ENCODE data around the gene SLC8A1. TPM values are rescaled to one million over a fixed set of nuclear protein-coding genes. Genes with fewer than 3 reads are reported as not detected.

The SLC8A1 gene
- total RNA-seq: under 1 TPM; 0.47 to 0.59 TPM
- polyA plus RNA-seq (2013, experiment 1 of 2): 2.0 TPM
- 2.0 TPM for polyA plus RNA-seq (2013, experiment 2 of 2)
- total RNA-seq: 0 to 10.2 (median 0.63) reads per million in 172 experiments

- H3K9me3 Mint-ChIP-seq: no peaks in the 10 kb centered on the region
- H3K27me3 Mint-ChIP-seq: peaks cover 51% of the 10 kb centered on the region
- ChIA-PET CTCF (no interaction called here), POLR2A (no interaction called here)
- H3K36me3 Mint-ChIP-seq (ENCODE audit: low read depth): no peaks in the 10 kb centered on the region
- no peak for TF ChIP-seq CTCF (IDR thresholded peaks at IDR 0.05)
- Histone ChIP-seq H3K27ac (ENCODE audit: low read depth in 1 of 2, low read length in 2 of 2) (no peak within 1 kb of the TSS), H3K9me3 (ENCODE audit: control insufficient read depth in 1 of 2, insufficient read depth in 1 of 2, low read length in 2 of 2) (peaks cover 0 to 7% of the 10 kb centered on the region in 2 experiments), H3K27me3 (ENCODE audit: control insufficient read depth in 1 of 2, insufficient read depth in 2 of 2, low read length in 2 of 2) (peaks cover 14% of the 10 kb centered on the region in 2 experiments), H3K36me3 (ENCODE audit: insufficient read depth, low read length) (no peaks in the 10 kb centered on the region), H3K4me1 (ENCODE audit: insufficient read depth, low read length) (no peaks in the 10 kb centered on the region), H3K4me3 (ENCODE audit: low read length) (peak within 1 kb of the TSS; percentile 34)
- peak within 1 kb of the TSS; percentile 79 for H3K4me3 Mint-ChIP-seq
- H3K27ac Mint-ChIP-seq: no peak within 1 kb of the TSS
- ATAC-seq (ENCODE audit: poor library complexity): no peak
- peak in 1 of 14 experiments; percentile 17 for DNase-seq
- H3K4me1 Mint-ChIP-seq (ENCODE audit: low read depth): peaks cover 21% of the 10 kb centered on the region
- intact Hi-C loops (cut with DNase I, micrococcal nuclease): no loop called here
These were observed at the start of gene SLC8A1 for GRCh38 chr2:40451918-40452605. Gene SLC8A1 (minus strand): TSS chr2:40452090.

- no peaks in the 10 kb centered on the region for H3K9me3 ChIP-seq (ENCODE audit: control insufficient read depth in 1 of 2, insufficient read depth in 1 of 2, low read length in 2 of 2)
- no peak for TF ChIP-seq CTCF (IDR thresholded peaks at IDR 0.05)
- H3K27ac ChIP-seq (ENCODE audit: low read depth in 1 of 2, low read length in 2 of 2): no peak overlapping the region
- Mint-ChIP-seq H3K27ac (no peak overlapping the region), H3K4me3 (no peak overlapping the region), H3K36me3 (ENCODE audit: low read depth) (no peaks in the 10 kb centered on the region), H3K4me1 (ENCODE audit: low read depth) (no peaks in the 10 kb centered on the region), H3K9me3 (no peaks in the 10 kb centered on the region), H3K27me3 (no peaks in the 10 kb centered on the region)
- no peak overlapping the region for H3K4me3 ChIP-seq (ENCODE audit: low read length)
- H3K27me3 ChIP-seq (ENCODE audit: control insufficient read depth in 1 of 2, insufficient read depth in 2 of 2, low read length in 2 of 2): no peaks in the 10 kb centered on the region
- no peaks in the 10 kb centered on the region for H3K36me3 ChIP-seq (ENCODE audit: insufficient read depth, low read length)
- POLR2A ChIA-PET: no interaction called here
- no peaks in the 10 kb centered on the region for H3K4me1 ChIP-seq (ENCODE audit: insufficient read depth, low read length)
- CTCF ChIA-PET: no interaction called here
- intact Hi-C loops (cut with DNase I, micrococcal nuclease): no loop called here
- ATAC-seq (ENCODE audit: poor library complexity): no peak
- DNase-seq: no peak
These were observed 47.5 kb upstream of the SLC8A1 start for GRCh38 chr2:40499437-40499836.

- no peaks in the 10 kb centered on the region for H3K4me1 ChIP-seq (ENCODE audit: insufficient read depth, low read length)
- Mint-ChIP-seq H3K4me1 (ENCODE audit: low read depth) (no peaks in the 10 kb centered on the region), H3K27me3 (no peaks in the 10 kb centered on the region), H3K27ac (no peak overlapping the region), H3K4me3 (no peak overlapping the region), H3K36me3 (ENCODE audit: low read depth) (no peaks in the 10 kb centered on the region), H3K9me3 (peaks cover 2% of the 10 kb centered on the region)
- H3K27me3 ChIP-seq (ENCODE audit: control insufficient read depth in 1 of 2, insufficient read depth in 2 of 2, low read length in 2 of 2): no peaks in the 10 kb centered on the region
- intact Hi-C loops (cut with DNase I, micrococcal nuclease): no loop called here
- TF ChIP-seq CTCF (IDR thresholded peaks at IDR 0.05): no peak
- no peak overlapping the region for H3K4me3 ChIP-seq (ENCODE audit: low read length)
- POLR2A ChIA-PET: no interaction called here
- H3K9me3 ChIP-seq (ENCODE audit: control insufficient read depth in 1 of 2, insufficient read depth in 1 of 2, low read length in 2 of 2): no peaks in the 10 kb centered on the region
- no peak overlapping the region for H3K27ac ChIP-seq (ENCODE audit: low read depth in 1 of 2, low read length in 2 of 2)
- ATAC-seq (ENCODE audit: poor library complexity) (no peak), DNase-seq (no peak)
- H3K36me3 ChIP-seq (ENCODE audit: insufficient read depth, low read length): no peaks in the 10 kb centered on the region
- CTCF ChIA-PET: no interaction called here
These were observed 45.5 kb upstream of the SLC8A1 start for GRCh38 chr2:40497251-40497859.
